B cell (primary cell): ENCODE results near the gene EXTL1. TPM values are rescaled to one million over a fixed set of nuclear protein-coding genes. Genes with fewer than 3 reads are reported as not detected.

Source experiments
- ATAC-seq: fragments of 200-7000 bp; cut with Tn5 transposase; one replicate; pipeline ENCODE4 v1.10.0; 2021; ENCODE audit warnings: low read depth, mild to moderate bottlenecking, moderate number of reproducible peaks, moderate library complexity
- CTCF ChIA-PET: fragments of 350-600 bp; sonication (Branson Sonifier 250); formaldehyde crosslinking; loops from one replicate; lab custom pipeline; 2021; ENCODE audit warnings: antibody characterized with exemption, inconsistent platforms; lab: Charles Lee
- POLR2A ChIA-PET: fragments of 350-600 bp; sonication (Branson Sonifier 250); formaldehyde crosslinking; loops from one replicate; lab custom pipeline; 2021; ENCODE audit warnings: antibody characterized with exemption; lab: Charles Lee
- DNase-seq: peaks from one replicate; pipeline ENCODE4 v3.0.0; 2013
- H2AFZ ChIP-seq: 2 replicates; pipeline ENCODE4 v1.6.1; 2012; ENCODE audit warnings: mild to moderate bottlenecking, low read depth, low read length; ENCODE audit not compliant: insufficient read depth, poor library complexity, severe bottlenecking
- H3K27ac ChIP-seq, 2 donors: 1 replicate in 1 of 2; 2 replicates in 1 of 2; pipeline ENCODE4 v1.5.1; 2012 to 2013; ENCODE audit warnings: low read length in 2 of 2, mild to moderate bottlenecking in 2 of 2, moderate library complexity in 1 of 2
- H3K27me3 ChIP-seq, 4 experiments: fragments of 200-600 bp in 1 of 4; sonication (generic) in 1 of 4; replicated peaks in 1 of 4; 1 replicate in 2 of 4; 2 replicates in 2 of 4; pipeline versions ENCODE4 v1.6.1 to v1.7.0; 2013 to 2016; ENCODE audit warnings: low read length in 3 of 4, mild to moderate bottlenecking in 2 of 4, mixed read lengths in 1 of 4, moderate library complexity in 1 of 4; ENCODE audit not compliant: insufficient read depth in 4 of 4, control insufficient read depth in 3 of 4; ENCODE audit errors: control extremely low read depth in 1 of 4
- H3K36me3 ChIP-seq, 2 experiments: replicated peaks in 1 of 2; 1 replicate in 1 of 2; 2 replicates in 1 of 2; pipeline versions ENCODE4 v1.6.1 to v1.7.1; 2013; ENCODE audit warnings: low read length in 1 of 2; ENCODE audit not compliant: insufficient read depth in 2 of 2, control insufficient read depth in 1 of 2; ENCODE audit errors: control extremely low read depth in 1 of 2, extremely low read depth in 1 of 2
- H3K4me1 ChIP-seq, 2 donors: fragments of 200-600 bp in 1 of 2; sonication (generic) in 1 of 2; 1 replicate in 1 of 2; 2 replicates in 1 of 2; pipeline versions ENCODE4 v1.5.1 to v1.6.1; 2013 to 2017; ENCODE audit warnings: low read length in 2 of 2; ENCODE audit not compliant: control insufficient read depth in 2 of 2, insufficient read depth in 2 of 2
- H3K4me2 ChIP-seq: replicated peaks from 2 replicates; pipeline ENCODE3; 2012; ENCODE audit warnings: mild to moderate bottlenecking, low read depth, low read length; ENCODE audit not compliant: poor library complexity, severe bottlenecking
- H3K4me3 ChIP-seq, 5 experiments: fragments of 200-600 bp in 1 of 5; sonication (generic) in 1 of 5; 1 replicate in 3 of 5; 2 replicates in 2 of 5; pipeline versions ENCODE4 v1.5.1 to v1.7.0; 2011 to 2016; ENCODE audit warnings: low read length in 4 of 5, mild to moderate bottlenecking in 4 of 5, low read depth in 2 of 5, control low read depth in 1 of 5, moderate library complexity in 1 of 5; ENCODE audit not compliant: insufficient read depth in 1 of 5; ENCODE audit errors: control extremely low read depth in 1 of 5, extremely low read depth in 1 of 5
- H3K79me2 ChIP-seq: fragments of 200-600 bp; sonication (generic); one replicate; pipeline ENCODE4 v1.6.0; 2016; ENCODE audit warnings: low read length; ENCODE audit not compliant: control insufficient read depth, insufficient read depth
- H3K9ac ChIP-seq: fragments of 200-600 bp; sonication (generic); 2 replicates; pipeline ENCODE4 v1.6.1; 2017; ENCODE audit warnings: mild to moderate bottlenecking, low read length, moderate library complexity
- H3K9me3 ChIP-seq, 3 donors: one replicate each; pipeline versions ENCODE4 v1.6.1 to v1.7.1; 2013; ENCODE audit warnings: low read length in 2 of 3; ENCODE audit not compliant: control insufficient read depth in 2 of 3, insufficient read depth in 1 of 3; ENCODE audit errors: control extremely low read depth in 1 of 3
- H4K20me1 ChIP-seq: 2 replicates; pipeline ENCODE4 v1.6.0; 2012; ENCODE audit warnings: mild to moderate bottlenecking, low read length; ENCODE audit not compliant: insufficient read depth, control insufficient read depth, poor library complexity, severe bottlenecking
- H3K27ac Mint-ChIP-seq: one replicate; pipeline ENCODE4 v1.8.0; 2021; ENCODE audit warnings: mixed read lengths
- H3K27me3 Mint-ChIP-seq: one replicate; pipeline ENCODE4 v1.8.0; 2021; ENCODE audit warnings: mixed read lengths
- H3K4me1 Mint-ChIP-seq: one replicate; pipeline ENCODE4 v1.8.0; 2021; ENCODE audit warnings: mixed read lengths
- H3K4me3 Mint-ChIP-seq: one replicate; pipeline ENCODE4 v1.8.0; 2021; ENCODE audit warnings: mixed read lengths
- H3K9me3 Mint-ChIP-seq: one replicate; pipeline ENCODE4 v1.8.0; 2022; ENCODE audit warnings: mixed read lengths; ENCODE audit not compliant: insufficient read depth
- CTCF ChIP-seq: fragments of 200-600 bp; IDR thresholded peaks from one replicate; pipeline ENCODE4 v1.8.0; 2022; ENCODE audit warnings: antibody characterized with exemption, mild to moderate bottlenecking
- EZH2 ChIP-seq: IDR thresholded peaks from 2 replicates; pipeline ENCODE4 v1.6.1; 2012; ENCODE audit warnings: borderline replicate concordance, low read depth, mild to moderate bottlenecking, moderate library complexity, low read length; ENCODE audit not compliant: insufficient read depth, poor library complexity, severe bottlenecking
- WGBS: methylation state at CpG from one replicate; pipeline ENCODE4 v1.1.5; 2013; ENCODE audit warnings: missing lambda C conversion rate; ENCODE audit not compliant: insufficient coverage; 5-methylcytosine and 5-hydroxymethylcytosine counted together
- intact Hi-C: fragments of 100-400 bp; cut with micrococcal nuclease; formaldehyde crosslinking; loops from one replicate; pipeline ENCODE4 v1.10.0; 2022
- polyA plus RNA-seq: library from polyadenylated mRNA; depleted of rRNA; stranded (reverse); fragments of >200 nt; gene quantifications from 2 replicates; pipeline ENCODE4 v1.2.3, GENCODE V29; 2012
- total RNA-seq, 2 donors: library from RNA; stranded (reverse); fragments of 120-200 nt in 1 of 2; gene quantifications; 1 replicate in 1 of 2; 2 replicates in 1 of 2; pipeline versions ENCODE4 v1.2.3 to v1.2.4, GENCODE V29; 2013 to 2022

EXTL1 gene
- total and polyA plus RNA-seq, 2 donors (not counting 1 experiment from before 2014, with no cell fraction given), result 0.12 TPM; not detected in 1

GRCh38 chr1:26081267-26082019 is 59.9 kb downstream of the EXTL1 start:
- no peak for DNase-seq
- Mint-ChIP-seq H3K27ac (no peak overlapping the region), H3K9me3 (no peaks in the 10 kb centered on the region), H3K4me1 (no peaks in the 10 kb centered on the region), H3K27me3 (peaks cover 41% of the 10 kb centered on the region), H3K4me3 (no peak overlapping the region)
- H3K27me3 ChIP-seq, result peaks cover 0 to 13% (median under 1%) of the 10 kb centered on the region in 4 experiments
- no peak overlapping the region for H3K9ac ChIP-seq
- no peaks in the 10 kb centered on the region for H4K20me1 ChIP-seq
- 47% methylated on average over 6 of the region's 8 CpGs for WGBS
- no peak overlapping the region for H3K4me2 ChIP-seq
- TF ChIP-seq EZH2 (no peak), CTCF (no peak)
- CTCF ChIA-PET, result no interaction called here
- H3K36me3 ChIP-seq, result no peaks in the 10 kb centered on the region
- H3K9me3 ChIP-seq, result no peaks in the 10 kb centered on the region
- H3K4me3 ChIP-seq, result no peak overlapping the region
- POLR2A ChIA-PET, result no interaction called here
- intact Hi-C loops, result no loop called here
- no peak overlapping the region for H3K27ac ChIP-seq
- H2AFZ ChIP-seq, result no peak overlapping the region
- no peak for ATAC-seq
- H3K79me2 ChIP-seq, result no peaks in the 10 kb centered on the region
- H3K4me1 ChIP-seq, result no peaks in the 10 kb centered on the region

GRCh38 chr1:26082020-26082350 is 60.4 kb downstream of the EXTL1 start:
- no peak overlapping the region for H3K4me3 ChIP-seq
- H3K36me3 ChIP-seq, result no peaks in the 10 kb centered on the region
- no peak overlapping the region for H3K27ac Mint-ChIP-seq
- no peak overlapping the region for H3K27ac ChIP-seq
- no peak overlapping the region for H3K4me2 ChIP-seq
- peaks cover 0 to 13% (median 0%) of the 10 kb centered on the region in 4 experiments for H3K27me3 ChIP-seq
- POLR2A ChIA-PET, result no interaction called here
- no peaks in the 10 kb centered on the region for H3K79me2 ChIP-seq
- TF ChIP-seq EZH2 (no peak), CTCF (no peak)
- no peak overlapping the region for H3K4me3 Mint-ChIP-seq
- no peak overlapping the region for H3K9ac ChIP-seq
- WGBS, result no CpG with 5 or more reads among the region's 3 CpGs
- no peak for ATAC-seq
- CTCF ChIA-PET, result no interaction called here
- intact Hi-C loops, result no loop called here
- H3K9me3 ChIP-seq, result no peaks in the 10 kb centered on the region
- peaks cover 38% of the 10 kb centered on the region for H3K27me3 Mint-ChIP-seq
- no peaks in the 10 kb centered on the region for H3K4me1 ChIP-seq
- no peak overlapping the region for H2AFZ ChIP-seq
- H3K9me3 Mint-ChIP-seq, result no peaks in the 10 kb centered on the region
- no peaks in the 10 kb centered on the region for H3K4me1 Mint-ChIP-seq
- DNase-seq, result no peak
- H4K20me1 ChIP-seq, result no peaks in the 10 kb centered on the region
